G401.6 (cell line): ENCODE measurements around the gene RXRB.

Source experiments
- FAIRE-seq: peaks from 2 replicates; lab custom pipeline; 2012; peaks lifted over from hg19 to GRCh38; lab: Jason Lieb, UNC

Gene RXRB

DNA sequence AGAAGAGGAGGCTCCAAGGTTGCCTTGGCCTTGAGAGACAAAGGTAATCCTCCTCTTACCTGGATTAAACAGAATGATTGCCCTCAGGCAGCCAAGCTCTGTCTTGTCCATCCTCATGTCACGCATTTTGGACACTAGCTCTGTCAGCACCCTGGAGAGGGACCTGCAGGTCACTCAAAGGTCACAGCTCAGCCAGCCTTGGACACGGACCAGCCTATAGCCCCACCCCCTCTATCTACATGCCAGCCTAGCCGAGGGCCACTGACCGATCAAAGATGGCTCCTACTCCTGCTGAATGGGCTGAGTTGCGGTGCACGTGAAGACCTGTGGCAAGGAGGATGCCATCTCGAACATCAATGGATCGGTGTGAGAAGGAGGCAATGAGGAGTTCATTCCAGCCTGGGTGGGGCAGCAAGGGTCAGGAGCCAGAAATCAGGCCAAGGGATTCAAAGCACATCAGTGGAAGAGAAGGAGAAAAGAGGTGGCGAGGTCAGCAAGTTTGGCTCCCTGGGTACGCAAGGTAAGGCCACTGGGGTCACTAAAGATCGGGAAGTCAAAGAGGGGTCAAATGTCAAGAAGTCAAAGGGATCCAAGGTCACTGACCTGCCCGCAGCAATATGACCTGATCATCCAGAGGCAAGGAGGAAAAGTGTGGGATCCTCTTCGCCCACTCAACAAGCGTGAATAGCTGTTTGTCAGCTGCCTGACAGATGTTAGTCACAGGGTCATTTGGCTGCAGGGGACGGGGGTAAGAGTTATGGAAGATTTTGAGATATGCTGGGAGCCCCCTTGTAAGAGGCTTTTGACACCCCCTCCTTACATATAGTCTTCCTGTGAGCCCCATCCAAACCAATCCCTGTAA lies 4.9 kb downstream of the RXRB start:
- FAIRE-seq = no peak

DNA sequence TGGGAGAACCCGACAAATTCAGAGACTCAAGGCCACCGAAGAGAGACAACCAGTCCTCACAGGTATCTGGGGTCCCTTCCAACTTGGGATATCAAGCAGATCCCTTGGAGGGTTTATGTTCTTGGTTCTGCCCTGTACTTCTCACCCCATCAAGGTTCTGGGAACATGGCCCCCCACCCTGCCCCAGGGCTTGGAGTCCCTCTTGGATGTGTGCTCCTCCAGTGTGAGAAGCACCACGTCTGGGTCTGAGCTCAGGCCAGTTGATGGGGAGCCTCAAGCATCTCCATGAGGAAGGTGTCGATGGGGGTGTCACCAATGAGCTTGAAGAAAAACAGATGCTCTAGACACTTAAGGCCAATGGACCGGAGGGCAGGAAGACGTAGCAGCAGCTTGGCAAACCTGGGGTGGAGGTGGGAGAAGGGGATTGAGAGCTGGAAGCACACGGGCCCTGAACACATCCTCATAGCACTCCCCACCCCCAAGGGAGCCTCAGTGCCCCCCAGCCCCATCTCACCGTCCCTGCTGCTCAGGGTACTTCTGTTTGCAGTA lies 6.0 kb downstream of the RXRB start:
- FAIRE-seq = no peak

DNA sequence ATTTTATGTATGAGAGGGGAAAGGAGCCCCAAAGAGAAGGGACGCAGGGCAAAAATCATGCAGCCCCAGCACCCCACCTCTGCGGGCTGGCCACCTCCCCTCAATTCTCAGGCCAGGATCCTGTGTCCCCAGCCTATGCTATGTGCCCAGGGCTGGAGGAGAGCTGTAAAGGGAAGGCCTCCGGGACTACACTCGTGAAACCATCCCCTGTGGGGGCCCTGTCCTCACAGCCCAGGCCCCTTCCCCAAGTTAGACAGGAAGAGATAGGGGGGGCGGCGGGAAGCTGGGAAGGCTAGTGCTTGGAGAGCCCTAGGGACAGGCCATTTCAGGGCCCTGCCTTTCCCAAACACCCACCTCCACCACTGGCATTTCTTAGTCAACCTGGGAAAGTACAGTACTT lies 6.8 kb downstream of the RXRB start:
- no peak for FAIRE-seq

GRCh38 chr6:33192671-33193602 lies 7.5 kb downstream of the RXRB start:
- no peak for FAIRE-seq

DNA sequence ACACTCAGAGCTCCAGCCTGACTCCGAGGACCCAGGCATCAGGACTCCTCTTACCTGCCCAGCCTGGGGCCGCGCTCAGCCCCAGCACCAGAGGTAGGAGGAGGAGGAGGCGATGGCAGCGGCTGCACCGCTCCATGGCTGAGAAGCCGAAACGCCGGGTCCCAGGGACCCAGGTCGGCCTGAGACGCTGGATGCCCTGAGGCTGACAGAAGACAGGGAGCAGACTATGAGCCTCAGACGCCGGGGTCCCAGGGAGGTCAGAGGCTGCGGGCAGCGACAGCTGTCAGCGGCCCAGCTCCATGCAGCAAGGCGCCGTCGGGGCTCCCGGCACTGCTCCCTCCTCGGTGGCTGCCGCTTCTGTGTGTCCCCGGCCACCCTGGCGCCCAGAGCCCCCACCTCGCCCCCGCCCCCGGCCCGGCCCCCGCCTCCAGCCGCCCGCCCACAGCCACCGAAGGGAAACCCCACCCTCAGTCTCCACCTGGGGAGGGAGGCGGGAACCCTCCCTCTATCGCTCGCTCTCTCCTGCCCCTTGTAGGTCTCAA lies 8.3 kb downstream of the RXRB start, which contains the start of gene COL11A2:
TSS of gene COL11A2 (minus strand) at position 363 of the 542 bp plus-strand sequence. CDS start at position 136, 227 bp downstream.
- no peak for FAIRE-seq

GRCh38 chr6:33191383-33192104 lies 8.9 kb downstream of the RXRB start:
- FAIRE-seq = no peak

DNA sequence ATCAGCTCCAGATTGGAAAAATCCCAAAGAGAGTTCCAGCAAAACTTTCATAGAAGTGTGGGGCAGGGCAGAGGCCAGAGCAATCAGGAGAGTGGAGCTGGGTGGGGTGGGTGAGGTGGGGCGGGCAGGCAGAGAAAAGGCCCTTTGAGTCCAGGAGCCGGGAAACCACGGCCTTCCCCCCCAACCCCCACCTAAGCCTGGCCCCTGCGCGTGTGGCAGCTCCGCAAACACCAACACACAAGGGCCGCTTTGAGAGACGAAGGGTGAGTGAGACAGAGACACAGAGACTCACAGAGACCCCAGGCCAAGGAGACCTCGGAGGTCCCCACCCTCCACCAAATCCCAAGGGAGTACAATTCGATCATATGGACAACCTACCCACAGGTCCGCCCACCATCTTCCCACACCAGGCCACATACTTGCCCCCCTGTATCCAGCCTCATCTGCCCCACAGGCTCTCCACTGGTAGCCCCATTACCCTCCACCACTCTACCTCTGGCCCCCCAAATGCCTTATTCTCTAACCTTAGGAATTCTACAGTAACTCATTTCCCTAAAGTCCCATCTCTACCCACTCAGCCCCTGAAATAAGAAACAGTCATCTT lies 9.9 kb downstream of the RXRB start:
- no peak for FAIRE-seq

DNA sequence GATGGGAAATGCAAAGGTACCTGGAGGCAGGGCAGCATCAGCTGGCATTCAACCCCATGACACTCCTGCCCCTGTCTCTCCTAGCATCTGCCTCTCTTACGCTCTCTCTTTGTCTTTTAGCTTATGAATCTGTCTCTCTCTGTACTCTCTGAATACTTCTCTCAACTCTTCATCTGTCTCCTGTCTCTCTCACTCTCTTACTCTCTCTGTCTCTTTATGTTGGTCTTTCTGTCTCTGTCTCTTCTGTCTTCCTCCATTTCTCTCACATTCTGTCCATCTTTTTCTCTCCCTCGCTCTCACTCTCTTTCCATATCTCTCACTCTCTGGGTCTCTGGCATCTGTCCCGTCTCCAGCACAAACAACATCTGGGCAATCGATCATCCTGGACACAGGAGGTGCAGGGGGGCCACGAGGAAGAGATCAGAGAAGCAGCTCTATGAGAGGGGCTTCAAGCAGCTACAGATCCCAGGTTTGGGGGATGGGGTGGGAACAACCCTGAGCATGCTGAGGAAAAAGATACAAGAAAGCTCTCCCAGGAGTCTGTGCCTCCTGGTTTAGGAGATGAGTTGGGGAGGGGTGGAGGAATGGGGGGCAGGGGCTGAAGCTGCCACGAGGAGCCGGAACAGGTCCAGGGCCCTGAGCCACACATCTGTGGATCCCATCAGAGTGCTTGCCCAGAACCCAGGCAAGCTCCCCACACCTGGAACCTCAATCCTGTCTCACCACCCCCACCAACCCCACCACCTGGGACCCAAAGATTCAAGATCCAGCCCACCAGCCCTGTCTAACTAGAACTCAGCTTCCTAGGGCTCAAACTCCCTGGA lies 10.6 kb downstream of the RXRB start:
- FAIRE-seq = no peak

- FAIRE-seq = no peak
Observed at GRCh38 chr6:33189164-33189563, 11.3 kb downstream of the RXRB start.

- no peak for FAIRE-seq
Observed at GRCh38 chr6:33187809-33188208, 12.7 kb downstream of the RXRB start.

DNA sequence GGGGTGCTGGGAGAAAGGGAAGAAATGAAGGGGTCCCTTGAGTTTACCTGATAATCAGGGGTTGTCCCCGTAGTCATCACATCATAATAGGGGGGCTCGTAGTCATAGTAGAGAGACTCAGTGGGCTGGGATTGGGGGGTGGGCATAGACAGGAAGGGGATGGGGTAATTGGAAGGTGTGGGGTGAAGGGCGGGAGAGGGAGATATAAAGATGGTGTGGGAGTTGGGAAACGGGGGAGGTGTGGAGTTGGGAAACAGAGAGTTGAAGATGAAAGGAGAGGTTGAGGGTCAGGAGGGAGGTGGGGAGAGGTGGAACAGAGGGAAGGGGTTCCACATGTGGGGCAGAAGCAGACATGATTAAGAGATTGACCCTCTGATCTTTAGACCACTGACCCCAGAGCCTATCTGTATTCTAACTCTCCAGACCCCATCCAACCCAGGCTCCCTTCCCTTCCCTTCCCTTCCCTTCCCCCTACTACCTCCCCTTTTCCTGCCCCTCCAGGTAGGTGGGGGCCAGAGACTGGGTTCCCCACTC lies 14.7 kb downstream of the RXRB start:
- no peak for FAIRE-seq

DNA sequence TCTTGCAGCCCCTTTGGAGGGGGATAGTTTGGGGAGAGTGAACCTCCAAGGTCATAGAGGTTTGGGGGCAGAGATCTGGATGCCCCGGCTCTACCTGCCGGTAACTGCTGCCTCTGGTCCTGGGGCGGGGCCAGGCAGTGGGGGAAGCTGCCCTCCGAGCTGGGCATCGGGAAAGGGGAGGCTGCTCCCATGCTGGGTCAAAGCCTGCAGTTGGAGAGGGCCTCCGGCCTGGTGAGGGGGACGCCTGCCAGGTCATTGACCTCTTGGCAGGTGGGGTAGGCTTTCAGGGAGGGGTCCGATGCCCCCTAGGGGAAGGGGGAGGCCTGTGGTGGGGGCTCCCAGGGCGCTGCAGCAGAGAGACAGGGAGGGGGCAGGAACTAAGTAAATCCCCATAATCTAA lies 15.3 kb downstream of the RXRB start:
- no peak for FAIRE-seq

DNA sequence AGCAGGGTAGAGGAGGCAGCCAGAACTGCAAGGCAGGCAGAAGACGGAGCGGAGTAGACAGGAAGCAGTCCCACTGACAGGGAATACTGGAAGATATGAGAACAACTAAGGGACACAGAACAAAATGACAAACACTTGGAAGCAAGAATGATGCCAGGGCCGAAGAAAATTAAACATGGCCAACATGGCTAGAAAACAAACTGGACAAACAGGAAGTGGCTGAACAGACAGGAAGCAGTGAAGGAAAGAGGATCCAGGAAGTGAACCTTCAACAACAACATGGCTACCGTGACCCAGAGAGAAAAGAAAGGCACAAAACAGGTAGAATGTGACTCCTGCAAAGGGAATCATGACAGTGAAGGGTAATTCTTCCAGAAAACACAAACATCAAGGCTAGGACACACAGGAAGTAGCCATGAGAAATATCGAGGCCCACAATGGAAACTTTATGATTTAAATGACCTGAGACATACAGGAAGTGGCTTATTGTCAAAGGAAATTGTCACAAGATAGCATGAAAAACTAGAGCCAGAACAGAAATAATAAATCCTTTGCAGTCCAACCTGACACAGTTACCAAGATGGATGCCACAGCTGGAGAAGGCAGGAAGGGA lies 17.3 kb downstream of the RXRB start:
- FAIRE-seq = no peak

DNA sequence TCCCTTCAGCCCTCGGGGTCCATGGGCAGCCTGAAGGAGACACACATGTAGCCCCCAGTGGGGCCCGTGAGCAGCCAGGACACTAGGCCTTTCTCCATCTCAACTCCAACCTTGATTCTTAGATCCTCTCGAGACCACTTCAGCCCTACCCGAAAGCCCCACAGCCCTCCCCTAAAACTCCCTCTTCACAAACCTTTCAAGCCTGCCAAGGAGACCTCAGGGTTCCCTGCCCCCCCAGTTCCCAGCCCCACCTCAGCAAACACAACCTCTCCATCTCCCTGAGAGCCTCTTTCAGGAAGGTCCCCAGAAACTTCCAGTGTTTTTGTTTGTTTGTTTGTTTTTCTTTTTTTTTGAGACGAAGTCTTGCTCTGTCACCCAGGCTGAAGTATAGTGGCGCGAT lies 19.3 kb downstream of the RXRB start:
- no peak for FAIRE-seq

DNA sequence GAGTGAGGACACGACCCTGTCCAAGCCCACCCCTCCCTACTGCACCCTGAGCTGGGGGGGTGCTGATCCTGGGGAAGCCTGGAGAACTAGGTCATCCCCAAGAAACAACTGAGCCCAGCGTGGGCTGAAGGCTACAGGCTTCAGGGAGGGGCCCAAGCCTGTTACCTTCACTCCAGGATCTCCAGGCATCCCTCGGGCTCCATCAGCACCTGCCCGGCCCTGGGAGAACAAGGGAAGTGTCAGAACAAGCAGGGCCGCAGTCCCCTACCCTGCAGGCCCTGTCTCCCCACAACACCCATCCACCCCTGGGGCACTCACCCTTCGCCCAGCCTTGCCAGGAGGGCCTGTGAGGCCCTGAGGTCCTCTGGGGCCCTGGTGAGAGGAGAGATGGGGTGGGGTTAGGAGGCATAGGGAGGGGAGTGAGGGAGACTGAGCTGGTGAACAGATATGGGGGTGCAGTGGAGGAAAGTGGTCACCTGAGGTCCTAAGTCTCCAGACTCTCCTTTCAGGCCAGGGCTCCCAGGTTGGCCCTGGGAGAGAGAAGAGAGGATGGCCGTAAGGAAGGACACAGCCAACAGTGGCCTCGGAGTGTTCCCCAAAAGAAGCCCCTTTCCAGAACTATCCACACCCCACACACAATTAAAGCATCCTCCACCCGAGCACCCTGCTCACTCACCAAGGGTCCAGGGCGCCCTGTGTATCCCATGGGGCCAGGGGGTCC lies 21.6 kb downstream of the RXRB start:
- no peak for FAIRE-seq

DNA sequence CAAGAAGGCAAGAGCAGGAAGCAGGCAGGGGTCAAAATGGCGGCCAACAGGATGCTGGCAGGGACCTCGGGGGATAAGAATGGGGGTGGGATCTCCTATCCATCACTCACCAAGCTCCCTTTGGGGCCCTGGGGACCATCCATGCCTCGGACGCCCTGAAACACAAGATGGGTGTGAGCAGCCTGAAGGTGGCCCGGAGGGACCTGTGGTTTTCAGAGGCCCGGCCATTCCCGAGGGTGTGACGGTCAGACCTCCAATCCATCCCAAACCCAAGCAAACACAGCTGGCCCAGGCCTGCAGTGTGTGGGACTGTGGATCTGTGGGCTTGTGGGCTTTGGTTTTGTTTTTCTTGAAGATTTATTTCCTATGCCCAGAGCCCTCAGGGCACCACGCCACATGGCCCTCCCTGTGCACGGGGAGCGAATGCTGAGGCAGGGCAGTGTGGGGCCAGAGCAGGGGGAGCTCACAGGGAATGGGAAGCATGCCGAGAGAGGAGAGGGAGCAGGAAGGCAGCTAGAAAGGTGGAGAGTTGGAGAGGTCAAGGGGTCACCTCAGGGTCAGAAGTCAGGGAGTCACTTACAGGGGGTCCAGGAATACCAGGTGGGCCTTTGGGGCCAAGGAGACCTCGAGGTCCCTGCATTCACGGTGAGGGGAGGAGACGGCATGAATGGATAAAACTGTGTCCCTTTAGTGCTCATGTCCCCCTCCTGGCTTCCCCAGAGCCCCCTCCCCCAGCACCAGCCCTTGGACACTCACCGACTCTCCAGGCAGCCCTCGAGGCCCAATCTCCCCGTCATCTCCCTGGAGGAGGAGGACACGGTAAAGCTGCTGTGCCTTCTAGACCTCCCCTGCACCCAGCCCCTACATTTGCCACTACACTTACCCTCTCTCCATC lies 22.7 kb downstream of the RXRB start:
- FAIRE-seq = no peak

DNA sequence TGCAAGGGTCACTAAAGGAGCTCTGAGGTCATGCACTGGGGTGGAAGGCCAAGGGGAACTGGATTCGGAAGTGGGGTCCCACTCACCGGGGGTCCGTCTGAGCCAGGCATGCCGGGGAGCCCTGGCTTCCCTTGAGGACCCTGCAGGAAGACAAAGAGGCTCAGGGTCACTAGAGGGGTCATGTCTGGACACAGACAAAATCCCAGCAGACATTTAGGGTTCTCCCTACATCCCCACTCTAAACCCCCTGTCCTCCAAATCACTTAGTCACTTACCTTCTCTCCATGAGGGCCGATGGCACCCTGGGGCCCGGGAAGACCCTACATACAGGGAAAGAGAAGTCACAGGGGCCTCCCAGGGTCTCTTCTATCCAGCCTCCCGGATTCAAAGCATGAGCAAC lies 23.6 kb downstream of the RXRB start:
- FAIRE-seq = no peak

GRCh38 chr6:33175436-33176069 lies 24.9 kb downstream of the RXRB start:
- no peak for FAIRE-seq
